HEK293 (cell line): ENCODE data around the gene GRID2.

Experiments used
- CTCF ChIA-PET: fragments of 350-600 bp; formaldehyde crosslinking; extraction: SDS; loops from one replicate; lab custom pipeline; 2021; ENCODE audit warnings: antibody characterized with exemption; lab: Yijun Ruan, JAX
- POLR2A ChIA-PET: fragments of 300-600 bp; formaldehyde crosslinking; extraction: SDS; loops from one replicate; lab custom pipeline; 2020; ENCODE audit warnings: antibody characterized with exemption, inconsistent platforms; lab: Yijun Ruan, JAX
- H3K27ac ChIP-seq: fragments of 200-500 bp; sonication (Bioruptor generic); 2 replicates; pipeline ENCODE4 v1.5.1; 2014; ENCODE audit warnings: low read depth, low read length, control low read depth, inconsistent platforms; ENCODE audit errors: extremely low read depth
- H3K36me3 ChIP-seq, 2 experiments: fragments of 200-500 bp in 1 of 2; sonication (Bioruptor generic) in 1 of 2; 1 replicate in 1 of 2; 2 replicates in 1 of 2; pipeline ENCODE4 v1.5.1; 2014 to 2017; ENCODE audit warnings: inconsistent platforms in 2 of 2, low read length in 2 of 2; ENCODE audit not compliant: control insufficient read depth in 2 of 2, insufficient read depth in 1 of 2
- H3K4me1 ChIP-seq: fragments of 200-500 bp; sonication (Bioruptor generic); 2 replicates; pipeline ENCODE4 v1.5.1; 2014; ENCODE audit warnings: mild to moderate bottlenecking, low read length, inconsistent platforms; ENCODE audit not compliant: control insufficient read depth, insufficient read depth
- H3K4me3 ChIP-seq: 2 replicates; pipeline ENCODE4 v1.5.1; 2011; ENCODE audit warnings: low read depth, mild to moderate bottlenecking, control low read depth, low read length, moderate library complexity
- H3K9me3 ChIP-seq: fragments of 200-500 bp; sonication (Bioruptor generic); 2 replicates; pipeline ENCODE4 v1.5.1; 2014; ENCODE audit warnings: low read depth, low read length, inconsistent platforms; ENCODE audit not compliant: control insufficient read depth, insufficient read depth
- CTCF ChIP-seq: fragments of 450-650 bp; formaldehyde crosslinking; IDR thresholded peaks from 2 replicates; pipeline ENCODE4 v1.5.1; 2016; ENCODE audit warnings: missing biosample characterization, missing genetic modification characterization
- GLI4 ChIP-seq: fragments of 450-650 bp; formaldehyde crosslinking; IDR thresholded peaks from 2 replicates; pipeline ENCODE4 v1.5.1; 2016; ENCODE audit warnings: missing biosample characterization, missing genetic modification characterization
- GLIS2 ChIP-seq: fragments of 450-650 bp; formaldehyde crosslinking; IDR thresholded peaks from 2 replicates; pipeline ENCODE4 v1.5.1; 2016; ENCODE audit warnings: missing biosample characterization, missing genetic modification characterization
- MZF1 ChIP-seq: fragments of 450-650 bp; formaldehyde crosslinking; IDR thresholded peaks from 2 replicates; pipeline ENCODE4 v1.5.1; 2017; ENCODE audit warnings: missing biosample characterization, missing genetic modification characterization, borderline replicate concordance
- SCRT2 ChIP-seq: fragments of 450-650 bp; formaldehyde crosslinking; IDR thresholded peaks from 2 replicates; pipeline ENCODE4 v1.5.1; 2016; ENCODE audit warnings: missing biosample characterization, missing genetic modification characterization
- SP3 ChIP-seq: fragments of 450-650 bp; formaldehyde crosslinking; IDR thresholded peaks from 2 replicates; pipeline ENCODE4 v1.5.1; 2016; ENCODE audit warnings: missing biosample characterization, missing genetic modification characterization
- WT1 ChIP-seq: fragments of 450-650 bp; formaldehyde crosslinking; IDR thresholded peaks from 2 replicates; pipeline ENCODE4 v1.5.1; 2016; ENCODE audit warnings: missing biosample characterization, missing genetic modification characterization
- ZBTB48 ChIP-seq: fragments of 450-650 bp; formaldehyde crosslinking; IDR thresholded peaks from 2 replicates; pipeline ENCODE4 v1.5.1; 2016; ENCODE audit warnings: missing biosample characterization, missing genetic modification characterization
- ZBTB7A ChIP-seq: fragments of 450-650 bp; formaldehyde crosslinking; IDR thresholded peaks from 2 replicates; pipeline ENCODE4 v1.5.1; 2016; ENCODE audit warnings: low read depth, missing biosample characterization, missing genetic modification characterization
- ZNF148 ChIP-seq: fragments of 450-650 bp; formaldehyde crosslinking; IDR thresholded peaks from 2 replicates; pipeline ENCODE4 v1.5.0; 2017; ENCODE audit warnings: missing biosample characterization, missing genetic modification characterization, borderline replicate concordance
- ZNF18 ChIP-seq: fragments of 450-650 bp; formaldehyde crosslinking; IDR thresholded peaks from 2 replicates; pipeline ENCODE4 v1.5.1; 2016; ENCODE audit warnings: missing biosample characterization, missing genetic modification characterization
- ZNF223 ChIP-seq: fragments of 450-650 bp; formaldehyde crosslinking; IDR thresholded peaks from 2 replicates; pipeline ENCODE4 v1.5.1; 2016; ENCODE audit warnings: missing biosample characterization, missing genetic modification characterization
- ZNF292 ChIP-seq: fragments of 450-650 bp; formaldehyde crosslinking; IDR thresholded peaks from 2 replicates; pipeline ENCODE4 v1.5.1; 2016; ENCODE audit warnings: low read depth, missing biosample characterization, missing genetic modification characterization, borderline replicate concordance
- ZNF341 ChIP-seq: fragments of 450-650 bp; formaldehyde crosslinking; IDR thresholded peaks from 2 replicates; pipeline ENCODE4; 2016; ENCODE audit warnings: low read depth, missing biosample characterization, missing genetic modification characterization
- ZNF404 ChIP-seq: fragments of 450-650 bp; formaldehyde crosslinking; IDR thresholded peaks from 2 replicates; pipeline ENCODE4 v1.5.1; 2017; ENCODE audit warnings: missing biosample characterization, missing genetic modification characterization
- ZNF473 ChIP-seq: fragments of 450-650 bp; formaldehyde crosslinking; IDR thresholded peaks from 2 replicates; pipeline ENCODE4 v1.5.1; 2017; ENCODE audit warnings: missing biosample characterization, missing genetic modification characterization
- ZNF585B ChIP-seq: fragments of 450-650 bp; formaldehyde crosslinking; IDR thresholded peaks from 2 replicates; pipeline ENCODE4 v1.5.1; 2016; ENCODE audit warnings: missing biosample characterization, missing genetic modification characterization
- ZNF623 ChIP-seq: fragments of 450-650 bp; formaldehyde crosslinking; IDR thresholded peaks from 2 replicates; pipeline ENCODE4 v1.5.1; 2016; ENCODE audit warnings: missing biosample characterization, missing genetic modification characterization
- ZNF677 ChIP-seq: fragments of 450-650 bp; IDR thresholded peaks from 2 replicates; pipeline ENCODE4 v1.5.0; 2018; ENCODE audit warnings: missing biosample characterization, mild to moderate bottlenecking, missing genetic modification characterization, moderate library complexity
- ZNF791 ChIP-seq: fragments of 450-650 bp; formaldehyde crosslinking; IDR thresholded peaks from 2 replicates; pipeline ENCODE4 v1.5.1; 2016; ENCODE audit warnings: missing biosample characterization, missing genetic modification characterization
- ZNF830 ChIP-seq: fragments of 450-650 bp; IDR thresholded peaks from 2 replicates; pipeline ENCODE4 v1.5.0; 2018; ENCODE audit warnings: missing biosample characterization, missing genetic modification characterization, low read depth, mild to moderate bottlenecking, moderate library complexity
- TF ChIP-seq, protein P1 (sequence below): fragments of 450-650 bp; formaldehyde crosslinking; IDR thresholded peaks from 2 replicates; pipeline ENCODE4 v1.5.1; 2017; ENCODE audit warnings: missing biosample characterization, missing genetic modification characterization
- TF ChIP-seq, protein P2 (sequence below): fragments of 450-650 bp; formaldehyde crosslinking; IDR thresholded peaks from 2 replicates; pipeline ENCODE4 v1.5.1; 2017; ENCODE audit warnings: missing biosample characterization, missing genetic modification characterization
- TF ChIP-seq, protein P3 (sequence below): fragments of 450-650 bp; formaldehyde crosslinking; conservative IDR thresholded peaks from 2 replicates; pipeline ENCODE4 v1.5.1; 2016; ENCODE audit warnings: low read depth, missing biosample characterization, missing genetic modification characterization

The GRID2 gene

GRCh38 chr4:92968556-92968955 is 664.8 kb downstream of the GRID2 start:
- TF ChIP-seq ZNF830 (tag by site-specific recombination) (no peak), GLIS2 (no peak), ZNF677 (no peak), ZNF791 (tag by site-specific recombination) (no peak), ZNF18 (tag by site-specific recombination) (no peak), ZNF223 (tag by site-specific recombination) (no peak), ZNF148 (no peak), ZBTB48 (tag by site-specific recombination) (no peak), ZNF585B (no peak), ZNF404 (no peak), ZNF341 (tag by site-specific recombination) (no peak), SCRT2 (no peak), ZBTB7A (tag by site-specific recombination) (no peak), GLI4 (tag by site-specific recombination) (no peak)
- TF ChIP-seq, protein P1, sequence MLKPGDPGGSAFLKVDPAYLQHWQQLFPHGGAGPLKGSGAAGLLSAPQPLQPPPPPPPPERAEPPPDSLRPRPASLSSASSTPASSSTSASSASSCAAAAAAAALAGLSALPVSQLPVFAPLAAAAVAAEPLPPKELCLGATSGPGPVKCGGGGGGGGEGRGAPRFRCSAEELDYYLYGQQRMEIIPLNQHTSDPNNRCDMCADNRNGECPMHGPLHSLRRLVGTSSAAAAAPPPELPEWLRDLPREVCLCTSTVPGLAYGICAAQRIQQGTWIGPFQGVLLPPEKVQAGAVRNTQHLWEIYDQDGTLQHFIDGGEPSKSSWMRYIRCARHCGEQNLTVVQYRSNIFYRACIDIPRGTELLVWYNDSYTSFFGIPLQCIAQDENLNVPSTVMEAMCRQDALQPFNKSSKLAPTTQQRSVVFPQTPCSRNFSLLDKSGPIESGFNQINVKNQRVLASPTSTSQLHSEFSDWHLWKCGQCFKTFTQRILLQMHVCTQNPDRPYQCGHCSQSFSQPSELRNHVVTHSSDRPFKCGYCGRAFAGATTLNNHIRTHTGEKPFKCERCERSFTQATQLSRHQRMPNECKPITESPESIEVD: no peak
- TF ChIP-seq, protein P2, sequence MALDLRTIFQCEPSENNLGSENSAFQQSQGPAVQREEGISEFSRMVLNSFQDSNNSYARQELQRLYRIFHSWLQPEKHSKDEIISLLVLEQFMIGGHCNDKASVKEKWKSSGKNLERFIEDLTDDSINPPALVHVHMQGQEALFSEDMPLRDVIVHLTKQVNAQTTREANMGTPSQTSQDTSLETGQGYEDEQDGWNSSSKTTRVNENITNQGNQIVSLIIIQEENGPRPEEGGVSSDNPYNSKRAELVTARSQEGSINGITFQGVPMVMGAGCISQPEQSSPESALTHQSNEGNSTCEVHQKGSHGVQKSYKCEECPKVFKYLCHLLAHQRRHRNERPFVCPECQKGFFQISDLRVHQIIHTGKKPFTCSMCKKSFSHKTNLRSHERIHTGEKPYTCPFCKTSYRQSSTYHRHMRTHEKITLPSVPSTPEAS (tag by site-specific recombination): no peak
- TF ChIP-seq, all 188 proteins: peak for 0
- no peak overlapping the region for H3K27ac ChIP-seq
- CTCF ChIA-PET: no interaction called here

DNA sequence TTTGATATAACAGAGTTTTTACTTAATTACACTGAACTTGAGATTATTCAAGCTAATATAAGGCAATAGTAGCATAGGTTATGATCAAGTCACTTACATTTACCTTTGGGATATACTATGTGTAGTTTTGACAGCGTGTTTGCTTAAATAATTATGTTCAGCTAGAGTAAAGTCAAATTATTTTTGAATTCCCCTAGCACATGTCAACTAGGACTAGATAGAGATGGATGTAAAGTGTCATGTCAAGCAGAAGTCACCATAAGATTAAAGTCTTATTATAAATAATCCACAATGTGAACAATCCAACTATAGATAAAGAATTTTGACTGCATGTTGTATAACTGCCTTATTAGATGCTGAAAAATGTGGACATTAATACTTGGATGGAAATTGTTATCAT is 665.2 kb downstream of the GRID2 start:
- ChIA-PET CTCF (no interaction called here), POLR2A (no interaction called here)
- no peak overlapping the region for H3K4me3 ChIP-seq
- H3K9me3 ChIP-seq: no peaks in the 10 kb centered on the region
- H3K27ac ChIP-seq: no peak overlapping the region
- H3K4me1 ChIP-seq: no peaks in the 10 kb centered on the region
- H3K36me3 ChIP-seq: no peaks in the 10 kb centered on the region
- no peak for TF ChIP-seq SP3 (tag by site-specific recombination)
- TF ChIP-seq, protein P3, sequence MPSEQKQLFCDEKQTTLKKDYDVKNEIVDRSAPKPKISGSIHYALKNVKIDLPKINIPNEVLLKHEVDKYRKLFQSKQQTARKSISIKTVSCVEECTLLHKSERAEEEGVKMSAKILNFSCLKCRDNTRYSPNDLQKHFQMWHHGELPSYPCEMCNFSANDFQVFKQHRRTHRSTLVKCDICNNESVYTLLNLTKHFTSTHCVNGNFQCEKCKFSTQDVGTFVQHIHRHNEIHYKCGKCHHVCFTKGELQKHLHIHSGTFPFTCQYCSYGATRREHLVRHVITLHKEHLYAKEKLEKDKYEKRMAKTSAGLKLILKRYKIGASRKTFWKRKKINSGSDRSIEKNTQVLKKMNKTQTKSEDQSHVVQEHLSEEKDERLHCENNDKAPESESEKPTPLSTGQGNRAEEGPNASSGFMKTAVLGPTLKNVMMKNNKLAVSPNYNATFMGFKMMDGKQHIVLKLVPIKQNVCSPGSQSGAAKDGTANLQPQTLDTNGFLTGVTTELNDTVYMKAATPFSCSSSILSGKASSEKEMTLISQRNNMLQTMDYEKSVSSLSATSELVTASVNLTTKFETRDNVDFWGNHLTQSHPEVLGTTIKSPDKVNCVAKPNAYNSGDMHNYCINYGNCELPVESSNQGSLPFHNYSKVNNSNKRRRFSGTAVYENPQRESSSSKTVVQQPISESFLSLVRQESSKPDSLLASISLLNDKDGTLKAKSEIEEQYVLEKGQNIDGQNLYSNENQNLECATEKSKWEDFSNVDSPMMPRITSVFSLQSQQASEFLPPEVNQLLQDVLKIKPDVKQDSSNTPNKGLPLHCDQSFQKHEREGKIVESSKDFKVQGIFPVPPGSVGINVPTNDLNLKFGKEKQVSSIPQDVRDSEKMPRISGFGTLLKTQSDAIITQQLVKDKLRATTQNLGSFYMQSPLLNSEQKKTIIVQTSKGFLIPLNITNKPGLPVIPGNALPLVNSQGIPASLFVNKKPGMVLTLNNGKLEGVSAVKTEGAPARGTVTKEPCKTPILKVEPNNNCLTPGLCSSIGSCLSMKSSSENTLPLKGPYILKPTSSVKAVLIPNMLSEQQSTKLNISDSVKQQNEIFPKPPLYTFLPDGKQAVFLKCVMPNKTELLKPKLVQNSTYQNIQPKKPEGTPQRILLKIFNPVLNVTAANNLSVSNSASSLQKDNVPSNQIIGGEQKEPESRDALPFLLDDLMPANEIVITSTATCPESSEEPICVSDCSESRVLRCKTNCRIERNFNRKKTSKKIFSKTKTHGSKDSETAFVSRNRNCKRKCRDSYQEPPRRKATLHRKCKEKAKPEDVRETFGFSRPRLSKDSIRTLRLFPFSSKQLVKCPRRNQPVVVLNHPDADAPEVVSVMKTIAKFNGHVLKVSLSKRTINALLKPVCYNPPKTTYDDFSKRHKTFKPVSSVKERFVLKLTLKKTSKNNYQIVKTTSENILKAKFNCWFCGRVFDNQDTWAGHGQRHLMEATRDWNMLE: no peak
- TF ChIP-seq ZNF623 (tag by site-specific recombination): no peak
- TF ChIP-seq ZNF473 (tag by site-specific recombination): no peak
- TF ChIP-seq ZNF292 (tag by site-specific recombination): no peak
- TF ChIP-seq WT1 (tag by site-specific recombination): no peak
- no peak for TF ChIP-seq CTCF (tag by site-specific recombination)
- no peak for TF ChIP-seq MZF1

More at GRCh38 chr4:92968556-92968955, 664.8 kb downstream of the GRID2 start:
- POLR2A ChIA-PET: no interaction called here
- H3K4me3 ChIP-seq: no peak overlapping the region
- H3K9me3 ChIP-seq: no peaks in the 10 kb centered on the region
- no peaks in the 10 kb centered on the region for H3K4me1 ChIP-seq
- H3K36me3 ChIP-seq: no peaks in the 10 kb centered on the region
